HL-60 (cell line): ENCODE results near the gene DOCK9.

Experiments used
- DNase-seq, 2 experiments: peaks; one replicate each; pipeline ENCODE4 v3.0.0-alpha.2; 2010 to 2020; ENCODE audit warnings: low read depth in 1 of 2, low spot score in 1 of 2
- H3K27ac ChIP-seq: fragments of 250-450 bp; sonication (Bioruptor Pico); replicated peaks from 2 replicates; pipeline ENCODE4 v1.5.1; 2020; ENCODE audit warnings: mild to moderate bottlenecking, moderate library complexity
- H3K27me3 ChIP-seq: fragments of 250-450 bp; sonication (Bioruptor Pico); 2 replicates; pipeline ENCODE4 v1.5.1; 2021; ENCODE audit warnings: mild to moderate bottlenecking, moderate library complexity; ENCODE audit not compliant: insufficient read depth, poor library complexity, severe bottlenecking
- H3K4me3 ChIP-seq: replicated peaks from 2 replicates; pipeline ENCODE4 v1.5.1; 2011; ENCODE audit warnings: mild to moderate bottlenecking, control low read depth, low read length; ENCODE audit not compliant: insufficient read depth
- CTCF ChIP-seq: IDR thresholded peaks from one replicate; pipeline ENCODE4 v1.5.1; 2011; ENCODE audit warnings: low read length, control low read depth, inconsistent platforms; ENCODE audit not compliant: insufficient read depth
- GABPA ChIP-seq: IDR thresholded peaks from 2 replicates; pipeline ENCODE4 v1.6.1; 2012; ENCODE audit warnings: low read depth
- POLR2AphosphoS5 ChIP-seq: IDR thresholded peaks from 2 replicates; pipeline ENCODE4 v1.6.1; 2012; ENCODE audit warnings: low read depth
- SPI1 ChIP-seq: IDR thresholded peaks from 2 replicates; pipeline ENCODE4 v1.6.1; 2012; ENCODE audit warnings: low read depth, mild to moderate bottlenecking, borderline replicate concordance
- TF ChIP-seq, protein P1 (sequence below): IDR thresholded peaks from 2 replicates; pipeline ENCODE4 v1.6.1; 2012; ENCODE audit warnings: low read depth; ENCODE audit not compliant: insufficient replicate concordance

DOCK9 gene

GRCh38 chr13:98976338-98976737, 1.5 kb downstream of the DOCK9 start:
- no peak overlapping the region for H3K27ac ChIP-seq
- DNase-seq = no peak
- TF ChIP-seq GABPA (no peak), POLR2AphosphoS5 (no peak), SPI1 (no peak), CTCF (no peak)
- TF ChIP-seq, protein P1, sequence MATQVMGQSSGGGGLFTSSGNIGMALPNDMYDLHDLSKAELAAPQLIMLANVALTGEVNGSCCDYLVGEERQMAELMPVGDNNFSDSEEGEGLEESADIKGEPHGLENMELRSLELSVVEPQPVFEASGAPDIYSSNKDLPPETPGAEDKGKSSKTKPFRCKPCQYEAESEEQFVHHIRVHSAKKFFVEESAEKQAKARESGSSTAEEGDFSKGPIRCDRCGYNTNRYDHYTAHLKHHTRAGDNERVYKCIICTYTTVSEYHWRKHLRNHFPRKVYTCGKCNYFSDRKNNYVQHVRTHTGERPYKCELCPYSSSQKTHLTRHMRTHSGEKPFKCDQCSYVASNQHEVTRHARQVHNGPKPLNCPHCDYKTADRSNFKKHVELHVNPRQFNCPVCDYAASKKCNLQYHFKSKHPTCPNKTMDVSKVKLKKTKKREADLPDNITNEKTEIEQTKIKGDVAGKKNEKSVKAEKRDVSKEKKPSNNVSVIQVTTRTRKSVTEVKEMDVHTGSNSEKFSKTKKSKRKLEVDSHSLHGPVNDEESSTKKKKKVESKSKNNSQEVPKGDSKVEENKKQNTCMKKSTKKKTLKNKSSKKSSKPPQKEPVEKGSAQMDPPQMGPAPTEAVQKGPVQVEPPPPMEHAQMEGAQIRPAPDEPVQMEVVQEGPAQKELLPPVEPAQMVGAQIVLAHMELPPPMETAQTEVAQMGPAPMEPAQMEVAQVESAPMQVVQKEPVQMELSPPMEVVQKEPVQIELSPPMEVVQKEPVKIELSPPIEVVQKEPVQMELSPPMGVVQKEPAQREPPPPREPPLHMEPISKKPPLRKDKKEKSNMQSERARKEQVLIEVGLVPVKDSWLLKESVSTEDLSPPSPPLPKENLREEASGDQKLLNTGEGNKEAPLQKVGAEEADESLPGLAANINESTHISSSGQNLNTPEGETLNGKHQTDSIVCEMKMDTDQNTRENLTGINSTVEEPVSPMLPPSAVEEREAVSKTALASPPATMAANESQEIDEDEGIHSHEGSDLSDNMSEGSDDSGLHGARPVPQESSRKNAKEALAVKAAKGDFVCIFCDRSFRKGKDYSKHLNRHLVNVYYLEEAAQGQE = no peak

GRCh38 chr13:98975822-98976261, 2.0 kb downstream of the DOCK9 start:
- TF ChIP-seq POLR2AphosphoS5 (no peak), SPI1 (no peak), GABPA (no peak), CTCF (no peak)
- TF ChIP-seq, protein P1 = no peak

More at GRCh38 chr13:98976338-98976737, 1.5 kb downstream of the DOCK9 start:
- H3K27me3 ChIP-seq = peaks cover 39% of the 10 kb centered on the region
- H3K4me3 ChIP-seq = no peak overlapping the region

DNA sequence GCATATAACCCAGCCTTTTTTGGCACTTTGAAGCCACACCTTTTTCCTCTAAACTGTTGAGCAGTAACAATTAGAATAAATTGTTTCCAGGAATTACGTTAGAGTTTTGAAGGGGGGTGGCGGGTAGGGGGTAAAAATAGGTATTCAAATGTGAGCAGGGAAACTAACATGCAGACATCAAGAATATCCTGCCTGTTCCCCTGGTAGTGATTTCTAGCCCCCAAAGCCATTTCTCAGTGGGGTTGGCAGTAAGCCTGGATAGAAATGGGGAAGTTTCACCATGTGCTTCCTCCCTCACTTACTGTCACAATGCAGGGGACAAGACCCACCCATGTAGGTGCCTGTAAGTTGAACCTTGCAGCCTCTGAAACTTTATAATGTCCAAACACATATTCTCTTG, 3.8 kb downstream of the DOCK9 start:
- peak in 1 of 2 experiments; percentile 41 for DNase-seq
- no peak overlapping the region for H3K4me3 ChIP-seq
- peaks cover 30% of the 10 kb centered on the region for H3K27me3 ChIP-seq
- H3K27ac ChIP-seq = no peak overlapping the region
- TF ChIP-seq GABPA (no peak), CTCF (no peak), POLR2AphosphoS5 (no peak), SPI1 (no peak)
- TF ChIP-seq, protein P1 = no peak

More at GRCh38 chr13:98975822-98976261, 2.0 kb downstream of the DOCK9 start:
- Histone ChIP-seq H3K27me3 (peaks cover 35% of the 10 kb centered on the region), H3K27ac (no peak overlapping the region), H3K4me3 (no peak overlapping the region)
- no peak for DNase-seq
